Heart right ventricle (tissue), 16 donors: ENCODE measurements around the gene PJVK. TPM values are rescaled to one million over a fixed set of nuclear protein-coding genes. Genes with fewer than 3 reads are reported as not detected.
A peak's percentile ranks its signal among the peaks of the same experiment; 100 is the strongest.

Experiments
- ATAC-seq, 8 donors: fragments of 200-7000 bp; cut with Tn5 transposase; one replicate each; pipeline ENCODE4 v1.9.1; 2020; ENCODE audit warnings: mild to moderate bottlenecking in 8 of 8, moderate library complexity in 8 of 8, moderate number of reproducible peaks in 1 of 8
- DNase-seq, 2 donors: peaks; one replicate each; pipeline ENCODE4 v3.0.0-alpha.2; 2020
- H3K27ac ChIP-seq, 10 donors: fragments of 200-600 bp; sonication (generic) in 2 of 10; one replicate each; pipeline versions ENCODE4 v1.5.0 to v1.8.0; 2020 to 2022; ENCODE audit warnings: mild to moderate bottlenecking in 3 of 10
- H3K27me3 ChIP-seq, 7 donors: fragments of 200-600 bp; one replicate each; pipeline ENCODE4 v1.8.0; 2021 to 2022; ENCODE audit warnings: mild to moderate bottlenecking in 2 of 7
- H3K36me3 ChIP-seq, 9 donors: fragments of 200-600 bp; sonication (generic) in 1 of 9; one replicate each; pipeline versions ENCODE4 v1.5.0 to v1.8.0; 2020 to 2022; ENCODE audit warnings: mild to moderate bottlenecking in 2 of 9
- H3K4me1 ChIP-seq, 9 donors: fragments of 200-600 bp; sonication (generic) in 1 of 9; one replicate each; pipeline versions ENCODE4 v1.5.0 to v1.8.0; 2020 to 2022; ENCODE audit warnings: mild to moderate bottlenecking in 4 of 9
- H3K4me3 ChIP-seq, 10 donors: fragments of 200-600 bp; sonication (generic) in 2 of 10; one replicate each; pipeline versions ENCODE4 v1.5.0 to v1.8.0; 2020 to 2022; ENCODE audit warnings: mild to moderate bottlenecking in 7 of 10, moderate library complexity in 2 of 10
- H3K9me3 ChIP-seq, 11 donors: fragments of 200-600 bp in 10 of 11; sonication (generic) in 2 of 11; one replicate each; pipeline versions ENCODE4 v1.5.0 to v1.8.0; 2013 to 2022; ENCODE audit warnings: mild to moderate bottlenecking in 2 of 11, control low read depth in 1 of 11, moderate library complexity in 1 of 11
- CTCF ChIP-seq, 9 donors: fragments of 200-600 bp; sonication (generic) in 2 of 9; IDR thresholded peaks; one replicate each; pipeline versions ENCODE4 v1.5.0 to v1.8.0; 2021 to 2022; ENCODE audit warnings: antibody characterized with exemption in 9 of 9, mild to moderate bottlenecking in 5 of 9, moderate library complexity in 1 of 9
- WGBS, 2 donors: extraction: QIAGEN DNeasy Blood & Tissue Kit; methylation state at CpG; one replicate each; pipeline ENCODE4 v1.1.7; 2013; ENCODE audit warnings: inconsistent platforms in 1 of 2; 5-methylcytosine and 5-hydroxymethylcytosine counted together
- intact Hi-C, 10 donors: fragments of 100-400 bp; cut with DNase I; formaldehyde crosslinking; loops; one replicate each; pipeline versions ENCODE4 v1.11.1 to v1.14.2; 2022
- polyA plus RNA-seq, 2 donors: library from polyadenylated mRNA; stranded (reverse); fragments of 200-250 nt; gene quantifications; one replicate each; pipeline ENCODE4 v1.2.3, GENCODE V29; 2013
- total RNA-seq, 10 donors: library from RNA; stranded (reverse); fragmentation: NEBNext Ultra II Directional in 3 of 10; extraction: Animal tissue kit (Norgen Biotek cat#: 25700) in 3 of 10; gene quantifications; one replicate each; pipeline versions ENCODE4 v1.2.1 to v1.2.4, GENCODE V29; 2021 to 2023
- donor health status: Arrhythmogenic right ventricular cardiomyopathy.
- donor health status: ischemic (EF 13 %, LVEDD 7.1; RV severe dilation, severe dysfunction).
- donor health status: healthy with polysubstance abuse.
- donor health status: DM: no; HTN: yes; CAD: no.
- donor health status: DM: no; HTN: no; CAD: no.
- donor health status: ischemic (EF 25% LVEDD 6.9; RV normal size, moderate dysfunction).
- donor health status: ischemic (EF 25% LVEDD 5.7; RV mildly dilated, moderate dysfunction).
- donor health status: healthy.
- donor health status: DM: yes; HTN: yes; CAD: no.
- donor health status: Ischemic cardiomyopathy.
- donor health status: ischemic (EF 35%, LVEDD 5.7; RV mildly dilated, moderate dysfunction).
- donor health status: nonischemic (EF 11% LVEDD 7.7; RV severe dilation, severe dysfunction).
- donor health status: DM: yes; HTN: yes; CAD: no.
- donor health status: PGD.
- donor health status: ischemic (EF 29% LVEDD 5.4; RV normal size, mild dysfunction).
- donor health status: nonischemic (EF 23%, LVEDD 6.1; RV moderate dilation, normal function).

PJVK gene
- total and polyA plus RNA-seq, 12 donors, result 0.54 to 6.6 (median 1.7) TPM

- Histone ChIP-seq H3K27ac (no peak overlapping the region), H3K36me3 (peaks cover 0 to 9% (median 0%) of the 10 kb centered on the region in 9 donors), H3K4me1 (peaks cover 0 to 24% (median 14%) of the 10 kb centered on the region in 9 donors), H3K27me3 (no peaks in the 10 kb centered on the region), H3K9me3 (no peaks in the 10 kb centered on the region), H3K4me3 (no peak overlapping the region)
- no peak for TF ChIP-seq CTCF (IDR thresholded peaks at IDR 0.05)
- ATAC-seq (no peak), DNase-seq (no peak)
- intact Hi-C loops, result no loop called here
- 50 to 58% methylated on average over 4 of the region's 4 CpGs for WGBS, 2 donors
These were observed 22.8 kb downstream of the PJVK start for GRCh38 chr2:178473931-178474330.

- 97 to 99% methylated on average over 5 of the region's 5 CpGs for WGBS, 2 donors
- Histone ChIP-seq H3K36me3 (peaks cover 0 to 3% (median 0%) of the 10 kb centered on the region in 9 donors), H3K27ac (no peak overlapping the region), H3K4me3 (no peak overlapping the region), H3K27me3 (no peaks in the 10 kb centered on the region), H3K4me1 (peaks cover 0 to 30% (median 21%) of the 10 kb centered on the region in 9 donors), H3K9me3 (no peaks in the 10 kb centered on the region)
- no peak for DNase-seq
- no peak for ATAC-seq
- intact Hi-C loops, result no loop called here
- no peak for TF ChIP-seq CTCF (IDR thresholded peaks at IDR 0.05)
These were observed 23.4 kb downstream of the PJVK start for GRCh38 chr2:178474560-178474959.

GRCh38 chr2:178476477-178476876 lies 25.3 kb downstream of the PJVK start:
- H3K4me1 ChIP-seq, result peaks cover 0 to 38% (median 28%) of the 10 kb centered on the region in 9 donors
- no peaks in the 10 kb centered on the region for H3K36me3 ChIP-seq
- intact Hi-C loops, result loop anchor here in 1 of 10 donors (2.0 kb wide), 1 partner anchor 26 kb away; the partner anchor contains the start of genes PJVK and PRKRA
- TF ChIP-seq CTCF (IDR thresholded peaks at IDR 0.05), result no peak
- no peaks in the 10 kb centered on the region for H3K27me3 ChIP-seq
- no peak overlapping the region for H3K27ac ChIP-seq
- no peaks in the 10 kb centered on the region for H3K9me3 ChIP-seq
- DNase-seq (no peak), ATAC-seq (no peak)
- no peak overlapping the region for H3K4me3 ChIP-seq

GRCh38 chr2:178477443-178478129 lies 26.4 kb downstream of the PJVK start:
- Histone ChIP-seq H3K9me3 (no peaks in the 10 kb centered on the region), H3K4me3 (peak overlapping the region; percentile 18 to 92 (median 73)), H3K27ac (peak overlapping the region; percentile 81 to 97 (median 93)), H3K36me3 (no peaks in the 10 kb centered on the region), H3K4me1 (peaks cover 0 to 49% (median 39%) of the 10 kb centered on the region in 9 donors), H3K27me3 (no peaks in the 10 kb centered on the region)
- no peak for TF ChIP-seq CTCF (IDR thresholded peaks at IDR 0.05)
- ATAC-seq, result no peak
- WGBS, 2 donors, result 19 to 20% methylated on average over 3 of the region's 3 CpGs
- DNase-seq, result no peak
- intact Hi-C loops, result loop anchor here in 4 of 10 donors (1.0 to 2.0 kb wide), 2 partner anchors 26 to 27 kb away; partner anchors contain the start of genes PJVK (in 4 of the 4) and PRKRA (in 4 of the 4)
